Ishikawa (cell line): Measurements from ENCODE around the gene TBC1D22B.

Experiments
- CEBPB ChIP-seq: IDR thresholded peaks from 2 replicates; pipeline ENCODE4 v1.6.1; 2012
- CREB1 ChIP-seq: IDR thresholded peaks from 2 replicates; pipeline ENCODE4 v1.6.1; 2012; ENCODE audit warnings: low read depth
- EGR1 ChIP-seq: IDR thresholded peaks from 2 replicates; pipeline ENCODE4 v1.6.1; 2012
- EP300 ChIP-seq: IDR thresholded peaks from 2 replicates; pipeline ENCODE4 v1.6.1; 2012; ENCODE audit warnings: borderline replicate concordance
- FOXM1 ChIP-seq: IDR thresholded peaks from 2 replicates; pipeline ENCODE4 v1.6.1; 2012; ENCODE audit warnings: low read depth, borderline replicate concordance
- NFIC ChIP-seq: IDR thresholded peaks from 2 replicates; pipeline ENCODE4 v1.6.1; 2012
- RAD21 ChIP-seq: IDR thresholded peaks from 2 replicates; pipeline ENCODE4 v1.6.1; 2012; ENCODE audit warnings: low read depth
- REST ChIP-seq: IDR thresholded peaks from 2 replicates; pipeline ENCODE4 v1.6.1; 2012; ENCODE audit warnings: low read depth, mild to moderate bottlenecking
- TAF1 ChIP-seq: IDR thresholded peaks from 2 replicates; pipeline ENCODE4 v1.6.1; 2012; ENCODE audit warnings: low read depth, mild to moderate bottlenecking
- TCF12 ChIP-seq: IDR thresholded peaks from 2 replicates; pipeline ENCODE4 v1.6.1; 2012; ENCODE audit warnings: low read depth
- TEAD4 ChIP-seq: IDR thresholded peaks from 2 replicates; pipeline ENCODE4 v1.6.1; 2012
- USF1 ChIP-seq: IDR thresholded peaks from 2 replicates; pipeline ENCODE4 v1.6.1; 2012
- YY1 ChIP-seq: IDR thresholded peaks from 2 replicates; pipeline ENCODE4 v1.6.1; 2012; ENCODE audit warnings: low read depth
- ZBTB7A ChIP-seq: IDR thresholded peaks from 2 replicates; pipeline ENCODE4 v1.6.1; 2012; ENCODE audit warnings: low read depth
- TF ChIP-seq, protein P1 (sequence below): IDR thresholded peaks from 2 replicates; pipeline ENCODE4 v1.6.1; 2012

TBC1D22B gene

DNA sequence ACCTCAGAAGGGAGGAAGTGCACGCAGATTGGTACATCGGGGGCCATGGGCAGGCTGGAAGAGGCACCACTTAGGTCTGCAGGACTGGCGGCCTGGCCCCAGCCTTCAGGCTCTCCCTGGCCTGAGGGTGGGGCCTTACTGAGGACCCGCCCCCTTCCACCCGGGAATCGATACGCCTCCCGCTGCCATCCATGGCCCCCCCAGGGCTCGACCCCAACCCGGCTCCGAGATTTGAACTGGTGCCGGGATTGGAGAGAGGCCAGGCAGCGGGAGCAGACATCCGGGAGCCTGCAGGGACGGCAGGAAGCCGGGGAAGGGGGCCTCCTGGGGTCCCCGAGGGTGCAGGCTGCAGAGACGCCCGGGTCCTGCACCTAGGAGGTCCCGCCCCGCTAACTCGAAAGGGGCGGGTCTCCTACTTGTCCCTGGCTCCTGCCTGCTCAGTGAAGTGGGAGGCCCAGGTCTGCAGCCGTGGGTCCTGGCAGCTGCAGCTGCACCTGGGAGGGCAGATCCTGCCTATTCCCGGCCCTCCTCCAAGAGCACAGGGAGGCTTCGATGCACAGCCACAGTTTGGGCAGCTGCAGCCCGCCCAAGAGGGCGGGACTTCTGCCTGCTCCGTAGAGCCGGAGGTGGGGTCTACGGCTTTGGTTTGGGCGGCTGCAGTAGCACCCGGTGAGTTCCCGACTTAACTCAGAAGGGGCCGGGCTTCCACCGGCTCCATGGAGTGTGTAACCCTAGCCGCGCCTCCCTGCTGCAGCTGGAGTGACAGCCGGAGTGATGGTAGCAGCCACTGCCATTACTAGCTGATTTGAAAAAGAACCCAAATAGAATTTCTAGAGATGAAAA, 35.2 kb upstream of the TBC1D22B start:
- TF ChIP-seq TEAD4 (no peak), RAD21 (peak; percentile 14; the same call in 1 of the 2 replicates), YY1 (peak; percentile 28; the same call in 1 of the 2 replicates), TAF1 (peak; percentile 25; the same call in 1 of the 2 replicates), ZBTB7A (peak; percentile 89)
- TF ChIP-seq, protein P1, sequence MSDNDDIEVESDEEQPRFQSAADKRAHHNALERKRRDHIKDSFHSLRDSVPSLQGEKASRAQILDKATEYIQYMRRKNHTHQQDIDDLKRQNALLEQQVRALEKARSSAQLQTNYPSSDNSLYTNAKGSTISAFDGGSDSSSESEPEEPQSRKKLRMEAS = peak; percentile 43; the same call in 1 of the 2 replicates

DNA sequence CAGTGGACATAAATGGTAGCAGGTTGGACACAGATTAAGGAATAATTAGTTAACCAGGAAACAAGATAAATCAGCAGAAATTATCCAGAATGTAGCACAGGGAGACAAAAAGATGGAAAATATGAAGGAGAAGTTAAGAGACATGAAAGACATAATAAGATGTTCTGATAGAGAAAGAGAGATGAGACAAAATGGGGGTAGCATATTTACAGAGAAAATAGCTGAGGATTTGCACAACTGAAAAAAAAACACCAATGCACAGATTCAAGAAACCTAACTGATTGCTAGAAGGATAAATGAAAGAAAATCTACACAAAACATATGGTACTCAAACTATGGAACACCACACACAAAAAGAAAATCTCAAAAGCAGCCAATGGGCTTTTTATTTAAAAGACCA, 34.6 kb upstream of the TBC1D22B start:
- no peak for TF ChIP-seq CREB1

DNA sequence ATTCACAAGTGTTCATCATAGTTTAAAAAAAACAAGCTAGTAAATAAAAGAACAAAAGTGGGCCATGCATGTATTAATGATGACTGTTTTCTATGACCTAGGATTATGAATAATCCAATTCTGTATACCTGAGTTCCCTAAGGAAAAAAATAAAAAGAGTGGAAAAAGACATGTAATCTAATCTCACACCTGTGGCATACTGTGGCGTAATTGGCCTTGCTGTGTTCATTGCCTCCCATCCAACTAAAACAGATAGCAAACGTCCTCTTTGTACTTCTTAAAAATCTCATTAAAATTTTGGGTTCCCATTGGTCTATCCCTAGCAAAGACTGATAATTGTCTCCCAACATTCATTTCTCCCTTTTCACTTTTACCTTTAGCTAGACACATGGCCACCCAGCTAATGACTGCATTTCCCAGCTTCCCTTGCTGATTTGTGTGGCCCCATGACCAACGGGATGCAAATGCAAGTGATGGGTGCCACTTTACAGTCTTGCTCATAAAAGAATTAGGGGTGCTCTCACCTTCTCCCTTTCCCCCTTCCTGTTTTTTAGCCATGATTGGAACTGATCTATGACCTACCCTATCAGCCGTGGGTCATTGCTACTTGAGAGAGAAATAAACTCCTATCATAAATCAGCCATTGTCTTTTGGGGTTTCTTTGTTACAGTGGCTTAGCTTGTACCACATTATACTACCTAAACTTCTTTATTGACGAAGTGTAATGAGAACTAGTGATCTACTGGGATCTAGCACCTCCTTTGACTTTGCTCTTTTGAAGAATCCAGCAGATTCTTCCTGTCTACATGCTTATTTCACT, 32.0 kb upstream of the TBC1D22B start:
- no peak for TF ChIP-seq TEAD4
- TF ChIP-seq NFIC = no peak
- no peak for TF ChIP-seq YY1
- no peak for TF ChIP-seq REST
- no peak for TF ChIP-seq TAF1
- no peak for TF ChIP-seq CEBPB
- no peak for TF ChIP-seq ZBTB7A
- TF ChIP-seq EGR1 = no peak
- no peak for TF ChIP-seq RAD21
- TF ChIP-seq, protein P1 = no peak
- no peak for TF ChIP-seq EP300
- TF ChIP-seq USF1 = no peak
- TF ChIP-seq FOXM1 = no peak
- TF ChIP-seq CREB1 = no peak
- no peak for TF ChIP-seq TCF12

DNA sequence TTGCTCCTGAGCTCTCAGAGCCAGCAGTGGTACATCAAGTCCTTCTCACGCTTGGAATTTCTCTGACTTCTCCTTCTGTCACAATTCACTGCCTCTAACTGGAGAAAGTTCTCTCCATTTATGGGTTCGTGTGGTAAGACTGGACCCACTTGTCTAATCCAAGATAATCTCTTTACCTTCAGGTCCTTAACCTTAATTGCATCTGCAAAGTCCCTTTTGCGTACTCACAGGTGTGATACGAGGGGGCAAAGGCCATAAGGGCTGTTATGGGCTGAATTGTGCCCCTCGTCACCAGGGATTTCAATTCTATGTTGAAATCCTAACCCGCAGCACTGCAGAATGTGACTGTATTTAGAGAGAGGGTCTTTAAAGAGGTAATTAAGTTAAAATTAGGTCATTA, 27.5 kb upstream of the TBC1D22B start:
- TF ChIP-seq TCF12 (no peak), CREB1 (no peak), EP300 (no peak), USF1 (no peak), FOXM1 (no peak), ZBTB7A (no peak), EGR1 (no peak), REST (no peak), RAD21 (no peak)
- TF ChIP-seq, protein P1 = no peak

GRCh38 chr6:37232430-37233017, 25.0 kb upstream of the TBC1D22B start:
- TF ChIP-seq TCF12 = no peak
- TF ChIP-seq USF1 = no peak
